Endothelial cell of umbilical vein (primary cell): ENCODE measurements around the gene SYNGR4. TPM values are rescaled to one million over a fixed set of nuclear protein-coding genes. Genes with fewer than 3 reads are reported as not detected.
A peak's percentile ranks its signal among the peaks of the same experiment; 100 is the strongest.

Experiments used
- BruUV-seq: library from RNA; stranded (reverse); fragments of 400-500 nt; replicated peaks from 2 replicates; lab custom pipeline; 2021; lab: Mats Ljungman, UMichigan
- CTCF ChIA-PET: fragments of 300-600, 350-600 bp; sonication (Branson Sonifier 250); formaldehyde crosslinking; loops from one replicate; lab custom pipeline; 2021; ENCODE audit warnings: antibody characterized with exemption, inconsistent platforms; lab: Charles Lee
- POLR2A ChIA-PET: fragments of 300-600, 350-600 bp; sonication (Branson Sonifier 250); formaldehyde crosslinking; loops from one replicate; lab custom pipeline; 2021; ENCODE audit warnings: antibody characterized with exemption, inconsistent platforms; lab: Charles Lee
- DNase-seq: peaks from one replicate; pipeline ENCODE4 v3.0.0-alpha.2; 2011; ENCODE audit warnings: low read depth, low spot score
- FAIRE-seq: peaks from 2 replicates; lab custom pipeline; 2011; peaks lifted over from hg19 to GRCh38; lab: Jason Lieb, UNC
- H2AFZ ChIP-seq: 2 replicates; pipeline ENCODE4 v1.6.0; 2012; ENCODE audit warnings: low read depth, low read length, control low read depth, inconsistent platforms
- H3K27ac ChIP-seq: 2 replicates; pipeline ENCODE4 v1.5.1; 2011; ENCODE audit warnings: low read depth, mild to moderate bottlenecking, control low read depth, low read length, moderate library complexity; ENCODE audit not compliant: insufficient read depth
- H3K27me3 ChIP-seq, 2 experiments: 2 replicates each; pipeline versions ENCODE4 v1.6.0 to v1.6.1; 2011; ENCODE audit warnings: low read length in 2 of 2, mixed read lengths in 1 of 2; ENCODE audit not compliant: control insufficient read depth in 2 of 2, insufficient read depth in 2 of 2
- H3K36me3 ChIP-seq, 2 experiments: 2 replicates in 1 of 2; 3 replicates in 1 of 2; pipeline ENCODE4 v1.5.1; 2011; ENCODE audit warnings: low read length in 2 of 2, mild to moderate bottlenecking in 1 of 2, moderate library complexity in 1 of 2; ENCODE audit not compliant: control insufficient read depth in 2 of 2, insufficient read depth in 2 of 2; ENCODE audit errors: extremely low read depth in 1 of 2
- H3K4me1 ChIP-seq: 3 replicates; pipeline ENCODE4 v1.5.1; 2011; ENCODE audit warnings: mild to moderate bottlenecking, low read length; ENCODE audit not compliant: control insufficient read depth, insufficient read depth; ENCODE audit errors: extremely low read depth
- H3K4me2 ChIP-seq: 2 replicates; pipeline ENCODE4 v1.6.1; 2011; ENCODE audit warnings: low read length, control low read depth, mixed read lengths; ENCODE audit not compliant: insufficient read depth
- H3K4me3 ChIP-seq, 3 experiments: fragments of 200-600 bp in 1 of 3; sonication (generic), shearing (Covaris generic) in 1 of 3; replicated peaks in 1 of 3; 2 replicates each; pipeline ENCODE4 v1.5.1; 2011 to 2016; ENCODE audit warnings: control low read depth in 3 of 3, low read length in 3 of 3, mild to moderate bottlenecking in 2 of 3, inconsistent platforms in 1 of 3, low read depth in 1 of 3, moderate library complexity in 1 of 3; ENCODE audit not compliant: insufficient read depth in 1 of 3
- H3K79me2 ChIP-seq: 2 replicates; pipeline ENCODE4 v1.6.0; 2012; ENCODE audit warnings: low read length, inconsistent platforms; ENCODE audit not compliant: control insufficient read depth, insufficient read depth
- H3K9ac ChIP-seq: replicated peaks from 2 replicates; pipeline ENCODE3; 2011; ENCODE audit warnings: low read length, control low read depth; ENCODE audit not compliant: insufficient read depth; ENCODE audit errors: extremely low read depth
- H3K9me1 ChIP-seq: replicated peaks from 3 replicates; pipeline ENCODE4 v1.6.0; 2011; ENCODE audit warnings: mild to moderate bottlenecking, low read length; ENCODE audit not compliant: control insufficient read depth, insufficient read depth; ENCODE audit errors: extremely low read depth
- H3K9me3 ChIP-seq: replicated peaks from 2 replicates; pipeline ENCODE4 v1.5.1; 2012; ENCODE audit warnings: low read length, inconsistent platforms; ENCODE audit not compliant: control insufficient read depth, insufficient read depth
- H4K20me1 ChIP-seq: replicated peaks from 2 replicates; pipeline ENCODE3; 2011; ENCODE audit warnings: mild to moderate bottlenecking, low read length; ENCODE audit not compliant: control insufficient read depth, insufficient read depth; ENCODE audit errors: extremely low read depth
- EZH2 ChIP-seq: IDR thresholded peaks from 2 replicates; pipeline ENCODE4 v1.6.1; 2012; ENCODE audit warnings: borderline replicate concordance, low read depth, mild to moderate bottlenecking, moderate library complexity, low read length, inconsistent platforms; ENCODE audit not compliant: severe bottlenecking
- FOS ChIP-seq: IDR thresholded peaks from 2 replicates; pipeline ENCODE4 v1.6.1; 2011; ENCODE audit warnings: mild to moderate bottlenecking, low read length, moderate library complexity, borderline replicate concordance; ENCODE audit not compliant: insufficient read depth
- GATA2 ChIP-seq: IDR thresholded peaks from 2 replicates; pipeline ENCODE4 v1.7.0; 2011; ENCODE audit warnings: low read depth, mild to moderate bottlenecking, moderate library complexity, mixed read lengths, low read length; ENCODE audit not compliant: insufficient read length, insufficient read depth
- JUN ChIP-seq: IDR thresholded peaks from 2 replicates; pipeline ENCODE4 v1.6.1; 2011; ENCODE audit warnings: borderline replicate concordance, low read depth; ENCODE audit not compliant: insufficient read length, insufficient read depth
- MYC ChIP-seq: IDR thresholded peaks from one replicate; pipeline ENCODE4 v1.6.1; 2011; ENCODE audit warnings: mild to moderate bottlenecking, low read depth, low read length
- POLR2A ChIP-seq: IDR thresholded peaks from 2 replicates; pipeline ENCODE4 v1.6.1; 2012; ENCODE audit warnings: low read depth, mild to moderate bottlenecking, control low read depth, low read length
- POLR2AphosphoS5 ChIP-seq: IDR thresholded peaks from 2 replicates; pipeline ENCODE4 v1.6.1; 2012; ENCODE audit warnings: low read depth, mild to moderate bottlenecking, control low read depth, low read length, moderate library complexity; ENCODE audit not compliant: insufficient read depth
- dilution Hi-C: fragments of 300-500 bp; cut with MboI; formaldehyde crosslinking; loops from one replicate; pipeline ENCODE4 v1.15.0; 2019; ENCODE audit warnings: low sequenced_read_pairs; ENCODE audit not compliant: extremely low pct_ligation_motif_present
- intact Hi-C: fragments of 100-400 bp; cut with micrococcal nuclease; formaldehyde crosslinking; loops from one replicate; pipeline ENCODE4 v1.10.0; 2022
- polyA plus RNA-seq, 4 experiments: library from polyadenylated mRNA; depleted of rRNA in 3 of 4; stranded (reverse) in 3 of 4; unstranded in 1 of 4; fragments of >200 nt; gene quantifications; 2 replicates each; pipeline versions ENCODE4 v1.2.1 to v1.2.3, GENCODE V29; 2011 to 2012; ENCODE audit warnings: missing spikeins in 1 of 4
- total RNA-seq: library from RNA; stranded (reverse); gene quantifications from 2 replicates; pipeline ENCODE4 v1.2.3, GENCODE V29; 2021
- TF ChIP-seq, protein P1 (sequence below): IDR thresholded peaks from 2 replicates; pipeline ENCODE4 v1.6.1; 2011; ENCODE audit not compliant: insufficient read depth, insufficient read length
- TF ChIP-seq, protein P2 (sequence below), 2 donors: IDR thresholded peaks; 1 replicate in 1 of 2; 2 replicates in 1 of 2; pipeline ENCODE4 v1.5.1; 2011; ENCODE audit warnings: low read length in 2 of 2, mild to moderate bottlenecking in 2 of 2, moderate library complexity in 2 of 2, control low read depth in 1 of 2, inconsistent platforms in 1 of 2, low read depth in 1 of 2; ENCODE audit not compliant: insufficient read depth in 1 of 2; ENCODE audit errors: extremely low read depth in 1 of 2

The SYNGR4 gene
- total and polyA plus RNA-seq, 2 donors (not counting 3 experiments of a cell fraction or from before 2014, with no cell fraction given) = not detected

DNA sequence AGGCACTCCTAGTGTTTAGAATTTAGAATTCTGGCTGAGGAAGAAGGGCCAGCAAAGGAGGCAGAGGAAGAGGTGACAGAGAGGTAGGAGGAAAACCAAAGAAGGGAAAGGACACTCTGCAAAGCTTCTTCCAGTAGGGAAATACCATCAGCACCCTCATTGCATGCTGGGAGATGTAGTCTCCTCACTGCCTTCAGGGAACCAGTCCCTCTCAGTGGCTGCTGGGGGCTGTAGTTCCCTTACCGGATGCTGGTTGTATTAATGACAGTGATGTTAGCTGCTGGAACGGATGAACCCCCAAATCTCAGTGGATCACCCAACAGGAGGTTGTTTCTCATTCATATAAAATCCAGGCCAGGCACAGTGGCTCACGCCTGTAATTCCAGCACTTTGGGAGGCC is 39.4 kb downstream of the SYNGR4 start:
- peak; percentile 61 for DNase-seq
- dilution Hi-C loops = no loop called here
- H2AFZ ChIP-seq = no peak overlapping the region

More for the DNA sequence above, 39.4 kb downstream of the SYNGR4 start:
- H3K27me3 ChIP-seq = no peaks in the 10 kb centered on the region
- H3K27ac ChIP-seq = no peak overlapping the region
- no peak for TF ChIP-seq EZH2
- TF ChIP-seq GATA2 = no peak
- TF ChIP-seq POLR2AphosphoS5 = no peak
- TF ChIP-seq JUN = no peak
- no peak for TF ChIP-seq FOS
- no peak for TF ChIP-seq POLR2A
- TF ChIP-seq, protein P1, sequence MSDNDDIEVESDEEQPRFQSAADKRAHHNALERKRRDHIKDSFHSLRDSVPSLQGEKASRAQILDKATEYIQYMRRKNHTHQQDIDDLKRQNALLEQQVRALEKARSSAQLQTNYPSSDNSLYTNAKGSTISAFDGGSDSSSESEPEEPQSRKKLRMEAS = no peak
- TF ChIP-seq MYC = no peak
- TF ChIP-seq, protein P2, sequence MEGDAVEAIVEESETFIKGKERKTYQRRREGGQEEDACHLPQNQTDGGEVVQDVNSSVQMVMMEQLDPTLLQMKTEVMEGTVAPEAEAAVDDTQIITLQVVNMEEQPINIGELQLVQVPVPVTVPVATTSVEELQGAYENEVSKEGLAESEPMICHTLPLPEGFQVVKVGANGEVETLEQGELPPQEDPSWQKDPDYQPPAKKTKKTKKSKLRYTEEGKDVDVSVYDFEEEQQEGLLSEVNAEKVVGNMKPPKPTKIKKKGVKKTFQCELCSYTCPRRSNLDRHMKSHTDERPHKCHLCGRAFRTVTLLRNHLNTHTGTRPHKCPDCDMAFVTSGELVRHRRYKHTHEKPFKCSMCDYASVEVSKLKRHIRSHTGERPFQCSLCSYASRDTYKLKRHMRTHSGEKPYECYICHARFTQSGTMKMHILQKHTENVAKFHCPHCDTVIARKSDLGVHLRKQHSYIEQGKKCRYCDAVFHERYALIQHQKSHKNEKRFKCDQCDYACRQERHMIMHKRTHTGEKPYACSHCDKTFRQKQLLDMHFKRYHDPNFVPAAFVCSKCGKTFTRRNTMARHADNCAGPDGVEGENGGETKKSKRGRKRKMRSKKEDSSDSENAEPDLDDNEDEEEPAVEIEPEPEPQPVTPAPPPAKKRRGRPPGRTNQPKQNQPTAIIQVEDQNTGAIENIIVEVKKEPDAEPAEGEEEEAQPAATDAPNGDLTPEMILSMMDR (IDR thresholded peaks at IDR 0.05; ENCODE audit: extremely low read depth in 1 of 2, insufficient read depth in 1 of 2, low read depth in 1 of 2, low read length in 2 of 2) = no peak
- CTCF ChIA-PET = interaction anchor here (0.7 to 2.5 kb wide), 4 partner anchors 13 to 181 kb away, joined by 3 to 12 read pairs (median 6); partner anchors contain the start of gene KDELR1
- POLR2A ChIA-PET = no interaction called here
- H4K20me1 ChIP-seq = no peaks in the 10 kb centered on the region
- peak; percentile 99 for FAIRE-seq
- H3K36me3 ChIP-seq = no peaks in the 10 kb centered on the region
- no peak overlapping the region for H3K4me3 ChIP-seq
- no peak overlapping the region for H3K9ac ChIP-seq
- no peaks in the 10 kb centered on the region for H3K9me3 ChIP-seq
- intact Hi-C loops = no loop called here
- H3K79me2 ChIP-seq = no peaks in the 10 kb centered on the region
- H3K4me2 ChIP-seq = no peak overlapping the region
- BruUV-seq = no TSS peak
- peaks cover 2% of the 10 kb centered on the region for H3K4me1 ChIP-seq
- no peaks in the 10 kb centered on the region for H3K9me1 ChIP-seq
